Cardiac fibroblast (primary cell): ENCODE measurements around the gene DUSP28.
A peak's percentile ranks its signal among the peaks of the same experiment; 100 is the strongest.
"Not testable (repeated sequence)": the region's sequence is repeated elsewhere in the genome, so short reads cannot be mapped to it uniquely, and the experiment has no call there.

Experiments used
- DNase-seq, 2 donors: peaks; one replicate each; pipeline versions ENCODE4 v3.0.0 to v3.0.0-alpha.2; 2010; ENCODE audit warnings: low read depth in 2 of 2
- H3K4me3 ChIP-seq, 2 donors: replicated peaks in 1 of 2; 1 replicate in 1 of 2; 2 replicates in 1 of 2; pipeline ENCODE4 v1.5.1; 2011; ENCODE audit warnings: low read depth in 2 of 2, low read length in 2 of 2, mild to moderate bottlenecking in 2 of 2, moderate library complexity in 1 of 2
- CTCF ChIP-seq: IDR thresholded peaks from one replicate; pipeline ENCODE4 v1.5.1; 2011; ENCODE audit warnings: low read depth, mild to moderate bottlenecking, low read length, inconsistent platforms

Gene DUSP28

GRCh38 chr2:240514631-240515030, 45.5 kb upstream of the DUSP28 start:
- DNase-seq = no peak
- H3K4me3 ChIP-seq = no peak overlapping the region

GRCh38 chr2:240517342-240517741, 42.8 kb upstream of the DUSP28 start:
- no peak for DNase-seq
- TF ChIP-seq CTCF = no peak
- no peak overlapping the region for H3K4me3 ChIP-seq

More at GRCh38 chr2:240514631-240515030, 45.5 kb upstream of the DUSP28 start:
- no peak for TF ChIP-seq CTCF

- TF ChIP-seq CTCF = no peak
- H3K4me3 ChIP-seq = no peak overlapping the region
These were observed 41.2 kb upstream of the DUSP28 start for GRCh38 chr2:240518981-240519380.

GRCh38 chr2:240519396-240520129, 40.6 kb upstream of the DUSP28 start:
- peak; percentile 45 to 51 for DNase-seq
- H3K4me3 ChIP-seq = peak overlapping the region in 1 of 2 donors; percentile 7
- no peak for TF ChIP-seq CTCF

More at GRCh38 chr2:240518981-240519380, 41.2 kb upstream of the DUSP28 start:
- DNase-seq = no peak

GRCh38 chr2:240520130-240520973, 39.8 kb upstream of the DUSP28 start:
- DNase-seq = no peak
- peak overlapping the region in 1 of 2 donors; percentile 7 for H3K4me3 ChIP-seq
- no peak for TF ChIP-seq CTCF

GRCh38 chr2:240520974-240521350, 39.2 kb upstream of the DUSP28 start:
- DNase-seq = no peak
- no peak for TF ChIP-seq CTCF
- no peak overlapping the region for H3K4me3 ChIP-seq

- DNase-seq = peak in 1 of 2 donors; percentile 5
These were observed 38.3 kb upstream of the DUSP28 start for GRCh38 chr2:240521885-240522284.

More at GRCh38 chr2:240521885-240522284, 38.3 kb upstream of the DUSP28 start:
- not testable (repeated sequence) for H3K4me3 ChIP-seq
